BE2C (cell line): ENCODE data around the gene VAV2.

Source experiments
- DNase-seq: peaks from one replicate; pipeline ENCODE4 v3.0.0-alpha.2; 2020
- H3K27me3 ChIP-seq: fragments of 250-450 bp; sonication (Bioruptor Pico); 2 replicates; pipeline ENCODE4 v1.5.1; 2020; ENCODE audit warnings: mild to moderate bottlenecking
- H3K36me3 ChIP-seq: fragments of 250-450 bp; sonication (Bioruptor Pico); 2 replicates; pipeline ENCODE4 v1.5.1; 2020; ENCODE audit warnings: mild to moderate bottlenecking
- H3K4me1 ChIP-seq: fragments of 250-450 bp; sonication (Bioruptor Pico); 2 replicates; pipeline ENCODE4 v1.5.1; 2020
- H3K4me3 ChIP-seq: 2 replicates; pipeline ENCODE4 v1.5.1; 2011; ENCODE audit warnings: low read depth, low read length
- H3K9me3 ChIP-seq: fragments of 250-450 bp; sonication (Bioruptor Pico); 2 replicates; pipeline ENCODE4 v1.5.1; 2020
- TF ChIP-seq, protein P1 (sequence below): IDR thresholded peaks from 2 replicates; pipeline ENCODE4 v1.5.1; 2012; ENCODE audit warnings: mild to moderate bottlenecking, low read depth, low read length

Gene VAV2

DNA sequence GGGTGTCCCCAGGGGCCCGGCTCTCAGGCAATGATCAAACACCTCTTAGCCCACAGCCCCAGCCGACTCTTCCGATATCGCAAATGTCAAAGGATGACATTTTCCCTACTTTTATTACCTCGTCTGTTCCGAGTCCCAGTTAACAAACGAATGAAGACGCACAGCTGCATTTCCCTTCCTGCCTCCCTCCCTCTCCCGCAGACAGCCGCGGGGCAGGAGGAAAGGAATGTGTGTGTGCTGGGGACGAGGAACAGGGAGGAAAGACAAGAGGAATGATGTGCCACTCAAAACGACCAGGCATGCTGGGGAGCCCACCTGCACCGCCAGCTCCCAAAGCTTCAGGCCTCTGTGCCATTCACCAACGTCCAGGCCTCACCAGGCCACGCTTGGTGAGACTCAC lies 128.1 kb downstream of the VAV2 start:
- peaks cover 16% of the 10 kb centered on the region for H3K36me3 ChIP-seq
- DNase-seq, result peak; percentile 40
- TF ChIP-seq, protein P1, sequence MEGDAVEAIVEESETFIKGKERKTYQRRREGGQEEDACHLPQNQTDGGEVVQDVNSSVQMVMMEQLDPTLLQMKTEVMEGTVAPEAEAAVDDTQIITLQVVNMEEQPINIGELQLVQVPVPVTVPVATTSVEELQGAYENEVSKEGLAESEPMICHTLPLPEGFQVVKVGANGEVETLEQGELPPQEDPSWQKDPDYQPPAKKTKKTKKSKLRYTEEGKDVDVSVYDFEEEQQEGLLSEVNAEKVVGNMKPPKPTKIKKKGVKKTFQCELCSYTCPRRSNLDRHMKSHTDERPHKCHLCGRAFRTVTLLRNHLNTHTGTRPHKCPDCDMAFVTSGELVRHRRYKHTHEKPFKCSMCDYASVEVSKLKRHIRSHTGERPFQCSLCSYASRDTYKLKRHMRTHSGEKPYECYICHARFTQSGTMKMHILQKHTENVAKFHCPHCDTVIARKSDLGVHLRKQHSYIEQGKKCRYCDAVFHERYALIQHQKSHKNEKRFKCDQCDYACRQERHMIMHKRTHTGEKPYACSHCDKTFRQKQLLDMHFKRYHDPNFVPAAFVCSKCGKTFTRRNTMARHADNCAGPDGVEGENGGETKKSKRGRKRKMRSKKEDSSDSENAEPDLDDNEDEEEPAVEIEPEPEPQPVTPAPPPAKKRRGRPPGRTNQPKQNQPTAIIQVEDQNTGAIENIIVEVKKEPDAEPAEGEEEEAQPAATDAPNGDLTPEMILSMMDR, result no peak

DNA sequence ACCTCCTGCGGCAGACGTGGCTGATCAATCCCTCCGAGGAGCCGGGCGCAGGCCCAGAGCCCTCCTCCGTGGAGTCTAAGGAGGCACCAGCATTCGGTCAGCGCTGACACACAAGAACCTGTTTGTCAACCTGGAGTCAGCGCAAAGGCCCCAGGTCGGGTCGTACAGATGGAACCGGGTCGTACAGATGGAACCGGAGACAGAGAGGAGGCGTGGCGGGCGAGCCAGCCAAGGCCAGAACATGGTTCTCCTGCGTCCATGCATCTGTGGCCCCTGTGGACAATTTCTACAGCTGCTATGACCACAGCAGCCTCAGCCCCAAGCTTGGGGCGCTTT lies 128.9 kb downstream of the VAV2 start:
- H3K4me1 ChIP-seq, result peaks cover 32% of the 10 kb centered on the region
- no peaks in the 10 kb centered on the region for H3K9me3 ChIP-seq
- H3K27me3 ChIP-seq, result no peaks in the 10 kb centered on the region
- H3K36me3 ChIP-seq, result peaks cover 19% of the 10 kb centered on the region
- DNase-seq, result no peak
- TF ChIP-seq, protein P1, result no peak
- H3K4me3 ChIP-seq, result no peak overlapping the region

More for the DNA sequence above, 128.1 kb downstream of the VAV2 start:
- no peaks in the 10 kb centered on the region for H3K9me3 ChIP-seq
- H3K4me1 ChIP-seq, result peaks cover 34% of the 10 kb centered on the region
- H3K27me3 ChIP-seq, result no peaks in the 10 kb centered on the region
- H3K4me3 ChIP-seq, result no peak overlapping the region

DNA sequence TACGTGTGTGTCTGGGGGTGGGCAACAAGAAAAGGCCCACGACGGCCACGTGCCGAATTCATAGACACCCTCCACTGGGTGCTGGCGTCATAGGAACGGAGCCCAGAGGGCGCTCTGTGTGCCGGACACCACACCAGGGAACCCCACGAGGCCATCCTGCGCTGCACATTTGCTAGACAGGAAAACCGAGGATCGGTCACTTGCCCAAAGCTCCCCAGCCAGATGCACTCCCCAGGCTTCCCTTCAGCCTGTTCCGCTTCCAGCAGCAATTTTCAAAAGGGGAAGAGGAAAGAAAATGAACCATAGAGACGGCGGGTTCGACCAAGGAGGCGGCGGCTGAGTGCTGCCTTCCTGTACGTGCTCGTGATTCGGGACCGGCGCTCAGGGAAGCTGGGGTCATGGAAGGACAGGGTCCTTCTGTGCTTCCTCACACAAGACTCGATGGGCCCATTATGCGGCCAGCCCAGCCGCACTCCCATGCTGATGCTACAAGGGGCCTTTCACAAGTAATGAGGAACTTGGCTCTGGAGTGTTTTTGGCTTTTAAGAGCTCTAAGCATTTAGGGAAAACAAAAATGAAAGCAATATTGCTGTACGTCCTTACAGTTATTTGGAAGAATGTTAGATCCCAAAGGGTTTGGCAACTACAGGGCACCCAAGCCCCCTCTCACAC lies 129.4 kb downstream of the VAV2 start:
- DNase-seq, result no peak
- TF ChIP-seq, protein P1, result no peak

DNA sequence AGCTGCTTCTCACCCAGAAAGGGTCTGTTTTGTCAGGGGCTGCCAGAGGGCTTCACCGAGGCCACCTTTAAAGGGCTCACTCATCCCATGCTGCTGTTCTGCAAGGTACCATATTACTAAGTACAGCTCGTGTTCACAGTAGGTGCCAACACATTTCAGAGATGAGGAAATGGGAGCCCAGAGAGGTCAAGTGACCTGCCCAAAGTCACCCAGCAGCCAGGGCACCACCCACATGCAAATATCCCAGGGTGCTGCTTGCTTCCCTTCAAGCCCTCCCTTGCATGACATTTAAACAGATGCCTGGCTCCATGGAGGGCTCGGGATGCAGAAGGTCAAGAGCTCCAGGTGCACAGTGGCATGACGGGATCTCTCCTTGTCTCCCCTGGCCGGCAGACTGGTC lies 130.4 kb downstream of the VAV2 start:
- Histone ChIP-seq H3K4me1 (peaks cover 26% of the 10 kb centered on the region), H3K9me3 (no peaks in the 10 kb centered on the region), H3K4me3 (no peak overlapping the region), H3K27me3 (no peaks in the 10 kb centered on the region), H3K36me3 (peaks cover 17% of the 10 kb centered on the region)
- TF ChIP-seq, protein P1, result no peak
- DNase-seq, result no peak

More for the DNA sequence above, 129.4 kb downstream of the VAV2 start:
- Histone ChIP-seq H3K36me3 (peaks cover 17% of the 10 kb centered on the region), H3K9me3 (no peaks in the 10 kb centered on the region), H3K27me3 (no peaks in the 10 kb centered on the region), H3K4me3 (no peak overlapping the region), H3K4me1 (peaks cover 27% of the 10 kb centered on the region)

DNA sequence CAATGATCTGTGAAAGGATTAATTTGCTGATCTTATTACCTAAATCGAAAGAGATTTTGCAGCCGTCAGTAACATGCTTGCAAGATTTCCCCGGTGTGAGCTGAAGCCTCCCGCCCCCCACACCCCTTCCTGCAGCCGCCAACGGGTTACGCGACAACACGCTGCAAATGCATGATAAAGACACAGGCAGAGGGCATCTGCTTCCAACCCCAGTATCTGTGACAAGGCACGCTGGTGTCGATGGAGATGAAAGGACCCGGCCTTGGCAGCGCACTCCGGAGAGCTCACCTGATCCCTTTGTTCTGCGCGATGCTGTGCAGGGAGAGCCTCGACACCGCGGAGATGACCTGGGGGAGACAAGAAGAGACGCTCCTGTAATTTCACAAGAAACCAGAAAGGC lies 131.0 kb downstream of the VAV2 start:
- Histone ChIP-seq H3K36me3 (peaks cover 20% of the 10 kb centered on the region), H3K27me3 (no peaks in the 10 kb centered on the region), H3K4me3 (no peak overlapping the region; the same call in 1 of the 2 replicates), H3K4me1 (peaks cover 26% of the 10 kb centered on the region), H3K9me3 (no peaks in the 10 kb centered on the region)
- TF ChIP-seq, protein P1, result no peak
- DNase-seq, result peak; percentile 53

DNA sequence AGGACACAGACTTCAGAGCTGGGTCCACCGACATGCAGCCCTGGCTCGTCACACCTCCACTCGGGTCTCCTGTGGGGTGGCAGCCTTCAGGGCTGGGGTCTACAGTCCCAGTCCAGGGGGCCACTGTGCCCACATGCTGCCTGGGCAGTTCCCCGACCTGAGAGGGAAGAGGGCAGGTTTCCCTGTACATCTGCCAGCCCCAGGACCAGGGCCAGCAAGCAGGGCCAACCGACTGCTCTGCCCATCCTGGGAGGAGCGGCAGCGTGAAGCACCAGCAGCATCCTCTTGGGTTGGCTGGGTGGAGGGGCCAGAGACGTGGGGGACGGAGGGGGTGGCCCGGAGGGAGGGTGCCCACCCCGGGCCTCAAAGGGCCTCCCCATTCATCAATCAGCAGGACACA lies 133.4 kb downstream of the VAV2 start:
- H3K9me3 ChIP-seq, result no peaks in the 10 kb centered on the region
- no peak for DNase-seq
- H3K4me1 ChIP-seq, result peaks cover 17% of the 10 kb centered on the region
- H3K4me3 ChIP-seq, result no peak overlapping the region
- H3K27me3 ChIP-seq, result no peaks in the 10 kb centered on the region
- peaks cover 20% of the 10 kb centered on the region for H3K36me3 ChIP-seq
- TF ChIP-seq, protein P1, result no peak
